ENCODE measurements around the gene TSGA10. TPM values are rescaled to one million over a fixed set of nuclear protein-coding genes. Genes with fewer than 3 reads are reported as not detected.
"Not testable (repeated sequence)": the region's sequence is repeated elsewhere in the genome, so short reads cannot be mapped to it uniquely, and the experiment has no call there.

TSGA10 gene
- total and polyA plus RNA-seq, 2 donors (not counting 3 experiments of a cell fraction or from before 2014, with no cell fraction given), result 0.12 to 2.7 TPM

DNA sequence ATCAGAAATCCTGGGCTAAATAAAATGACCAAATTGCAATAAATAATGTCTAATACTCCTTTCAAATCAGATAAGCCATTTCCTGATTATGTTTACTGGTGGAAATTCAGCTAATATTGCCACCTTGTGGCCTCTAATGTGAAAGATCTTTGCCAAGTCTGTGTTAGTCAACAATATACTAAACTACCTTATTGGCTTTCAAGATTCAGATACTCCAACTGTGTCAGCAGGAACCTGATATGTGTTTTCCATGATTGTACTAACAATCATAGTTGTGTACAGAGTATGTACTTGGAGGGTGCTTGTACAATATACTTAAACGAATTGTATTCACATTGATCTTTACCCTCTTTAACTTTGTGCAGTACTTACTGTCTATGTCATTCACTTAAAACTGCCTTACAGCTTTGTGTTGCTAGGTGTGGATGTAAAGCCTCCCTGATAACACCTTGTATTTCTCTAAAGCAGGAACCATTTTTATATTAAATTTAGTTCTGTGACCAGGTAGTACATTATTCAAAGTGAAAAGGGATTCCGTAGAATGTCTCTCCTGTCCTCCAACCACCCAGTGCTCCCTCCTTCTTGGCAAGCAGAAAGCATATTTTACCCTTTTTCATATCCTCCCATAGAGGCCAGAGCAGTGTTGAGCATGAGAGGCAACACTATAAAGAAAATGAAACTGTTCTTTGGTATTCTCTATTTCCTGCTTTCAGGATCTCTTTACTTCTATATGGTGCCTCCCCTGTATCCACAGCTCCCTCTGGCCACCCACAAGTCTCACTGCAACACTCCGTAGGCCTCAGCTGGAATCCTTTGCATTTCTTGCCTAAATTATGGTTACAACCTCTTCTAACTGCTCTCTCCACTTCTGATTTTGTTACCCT lies 88.4 kb downstream of the TSGA10 start:
- Histone ChIP-seq H3K9ac (replicated peaks; ENCODE audit: extremely low read depth, insufficient read depth, low read length) (no peak overlapping the region), H3K4me1 (ENCODE audit: control insufficient read depth, extremely low read depth, insufficient read depth, low read length) (peaks cover 20% of the 10 kb centered on the region), H3K27me3 (ENCODE audit: control insufficient read depth in 2 of 2, insufficient read depth in 2 of 2, low read length in 2 of 2) (no peaks in the 10 kb centered on the region), H3K4me2 (ENCODE audit: insufficient read depth, low read length) (peak overlapping the region; percentile 30), H3K9me3 (replicated peaks; ENCODE audit: control insufficient read depth, insufficient read depth, low read length) (no peaks in the 10 kb centered on the region), H3K79me2 (ENCODE audit: control insufficient read depth, insufficient read depth, low read length) (no peaks in the 10 kb centered on the region), H2AFZ (ENCODE audit: low read depth, low read length) (peak overlapping the region; percentile 79), H3K9me1 (replicated peaks; ENCODE audit: control insufficient read depth, extremely low read depth, insufficient read depth, low read length) (no peaks in the 10 kb centered on the region), H3K4me3 (replicated peaks in 1 of 3; ENCODE audit: insufficient read depth in 1 of 3, low read depth in 1 of 3, low read length in 3 of 3) (peak overlapping the region in 1 of 3 experiments; percentile 26), H3K27ac (ENCODE audit: insufficient read depth, low read depth, low read length) (no peak overlapping the region), H4K20me1 (replicated peaks; ENCODE audit: control insufficient read depth, extremely low read depth, insufficient read depth, low read length) (no peaks in the 10 kb centered on the region), H3K36me3 (ENCODE audit: control insufficient read depth in 2 of 2, extremely low read depth in 1 of 2, insufficient read depth in 2 of 2, low read length in 2 of 2) (no peaks in the 10 kb centered on the region)
- dilution Hi-C loops (cut with MboI; ENCODE audit: extremely low pct_ligation_motif_present, low sequenced_read_pairs) (no loop called here), intact Hi-C loops (cut with micrococcal nuclease) (loop anchor here (1.0 to 5.0 kb wide), 8 partner anchors 129 to 653 kb away; partner anchors contain the start of genes COA5, CRACDL, MGAT4A and REV1)
- FAIRE-seq, result peak; percentile 75
- CTCF ChIA-PET, result interaction anchor here (0.5 to 5.0 kb wide), 29 partner anchors 11 to 653 kb away, joined by 3 to 61 read pairs (median 4); partner anchors contain the start of genes CRACDL and MGAT4A
- DNase-seq (ENCODE audit: low read depth, low spot score), result peak; percentile 68
- POLR2A ChIA-PET, result no interaction called here
- no TSS peak for BruUV-seq (replicated peaks)
- no peak for TF ChIP-seq MYC (IDR thresholded peaks at IDR 0.05; ENCODE audit: low read depth, low read length)
- TF ChIP-seq FOS (IDR thresholded peaks at IDR 0.05; ENCODE audit: borderline replicate concordance, insufficient read depth, low read length), result no peak
- TF ChIP-seq, protein P1, sequence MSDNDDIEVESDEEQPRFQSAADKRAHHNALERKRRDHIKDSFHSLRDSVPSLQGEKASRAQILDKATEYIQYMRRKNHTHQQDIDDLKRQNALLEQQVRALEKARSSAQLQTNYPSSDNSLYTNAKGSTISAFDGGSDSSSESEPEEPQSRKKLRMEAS (IDR thresholded peaks at IDR 0.05; ENCODE audit: insufficient read depth, insufficient read length), result no peak
- no peak for TF ChIP-seq EZH2 (IDR thresholded peaks at IDR 0.05; ENCODE audit: borderline replicate concordance, low read depth, low read length, severe bottlenecking)
- TF ChIP-seq, protein P2, sequence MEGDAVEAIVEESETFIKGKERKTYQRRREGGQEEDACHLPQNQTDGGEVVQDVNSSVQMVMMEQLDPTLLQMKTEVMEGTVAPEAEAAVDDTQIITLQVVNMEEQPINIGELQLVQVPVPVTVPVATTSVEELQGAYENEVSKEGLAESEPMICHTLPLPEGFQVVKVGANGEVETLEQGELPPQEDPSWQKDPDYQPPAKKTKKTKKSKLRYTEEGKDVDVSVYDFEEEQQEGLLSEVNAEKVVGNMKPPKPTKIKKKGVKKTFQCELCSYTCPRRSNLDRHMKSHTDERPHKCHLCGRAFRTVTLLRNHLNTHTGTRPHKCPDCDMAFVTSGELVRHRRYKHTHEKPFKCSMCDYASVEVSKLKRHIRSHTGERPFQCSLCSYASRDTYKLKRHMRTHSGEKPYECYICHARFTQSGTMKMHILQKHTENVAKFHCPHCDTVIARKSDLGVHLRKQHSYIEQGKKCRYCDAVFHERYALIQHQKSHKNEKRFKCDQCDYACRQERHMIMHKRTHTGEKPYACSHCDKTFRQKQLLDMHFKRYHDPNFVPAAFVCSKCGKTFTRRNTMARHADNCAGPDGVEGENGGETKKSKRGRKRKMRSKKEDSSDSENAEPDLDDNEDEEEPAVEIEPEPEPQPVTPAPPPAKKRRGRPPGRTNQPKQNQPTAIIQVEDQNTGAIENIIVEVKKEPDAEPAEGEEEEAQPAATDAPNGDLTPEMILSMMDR (IDR thresholded peaks at IDR 0.05; ENCODE audit: extremely low read depth in 1 of 2, insufficient read depth in 1 of 2, low read depth in 1 of 2, low read length in 2 of 2), result peak; percentile 39 to 61
- no peak for TF ChIP-seq POLR2AphosphoS5 (IDR thresholded peaks at IDR 0.05; ENCODE audit: insufficient read depth, low read depth, low read length)
- no peak for TF ChIP-seq JUN (IDR thresholded peaks at IDR 0.05; ENCODE audit: borderline replicate concordance, insufficient read depth, insufficient read length, low read depth)
- peak; percentile 90 for TF ChIP-seq GATA2 (IDR thresholded peaks at IDR 0.05; ENCODE audit: insufficient read depth, insufficient read length, low read depth, low read length)
- TF ChIP-seq POLR2A (IDR thresholded peaks at IDR 0.05; ENCODE audit: low read depth, low read length), result no peak

DNA sequence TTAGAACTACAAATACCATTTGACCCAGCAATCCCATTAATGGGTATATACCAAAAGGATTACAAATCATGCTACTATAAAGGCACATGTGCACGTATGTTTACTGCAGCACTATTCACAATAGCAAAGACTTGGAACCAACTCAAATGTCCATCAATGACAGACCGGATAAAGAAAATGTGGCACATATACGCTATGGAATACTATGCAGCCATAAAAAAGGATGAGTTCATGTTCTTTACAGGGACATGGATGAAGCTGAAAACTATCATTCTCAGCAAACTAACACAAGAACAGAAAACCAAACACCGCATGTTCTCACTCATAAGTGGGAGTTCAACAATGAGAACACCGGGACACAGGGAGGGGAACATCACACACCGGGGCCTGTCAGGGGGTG lies 105.6 kb downstream of the TSGA10 start:
- BruUV-seq (replicated peaks); H3K4me1 ChIP-seq (ENCODE audit: control insufficient read depth, extremely low read depth, insufficient read depth, low read length); H3K9ac ChIP-seq (replicated peaks; ENCODE audit: extremely low read depth, insufficient read depth, low read length); H3K27me3 ChIP-seq (ENCODE audit: control insufficient read depth in 2 of 2, insufficient read depth in 2 of 2, low read length in 2 of 2); H3K9me1 ChIP-seq (replicated peaks; ENCODE audit: control insufficient read depth, extremely low read depth, insufficient read depth, low read length); FAIRE-seq; dilution Hi-C loops (cut with MboI; ENCODE audit: extremely low pct_ligation_motif_present, low sequenced_read_pairs); H2AFZ ChIP-seq (ENCODE audit: low read depth, low read length); H3K4me2 ChIP-seq (ENCODE audit: insufficient read depth, low read length); H3K9me3 ChIP-seq (replicated peaks; ENCODE audit: control insufficient read depth, insufficient read depth, low read length); H3K27ac ChIP-seq (ENCODE audit: insufficient read depth, low read depth, low read length); intact Hi-C loops (cut with micrococcal nuclease); H3K4me3 ChIP-seq (replicated peaks in 1 of 3; ENCODE audit: insufficient read depth in 1 of 3, low read depth in 1 of 3, low read length in 3 of 3); H3K36me3 ChIP-seq (ENCODE audit: control insufficient read depth in 2 of 2, extremely low read depth in 1 of 2, insufficient read depth in 2 of 2, low read length in 2 of 2); H3K79me2 ChIP-seq (ENCODE audit: control insufficient read depth, insufficient read depth, low read length); CTCF ChIA-PET; POLR2A ChIA-PET; H4K20me1 ChIP-seq (replicated peaks; ENCODE audit: control insufficient read depth, extremely low read depth, insufficient read depth, low read length); DNase-seq (ENCODE audit: low read depth, low spot score): not testable (repeated sequence)

All from endothelial cell of umbilical vein (primary cell).